CD4-positive, alpha-beta T cell treated with Interleukin-15 for 4 hours (primary cell): ENCODE measurements around the gene KDM8.
"Not testable (repeated sequence)": the region's sequence is repeated elsewhere in the genome, so short reads cannot be mapped to it uniquely, and the experiment has no call there.

Experiments
- DNase-seq: peaks from one replicate; pipeline ENCODE4 v3.0.0-alpha.2; 2020; ENCODE audit warnings: low spot score

KDM8 gene

GRCh38 chr16:27243725-27244362, 40.5 kb downstream of the KDM8 start:
- DNase-seq = no peak

- DNase-seq = no peak
Measured at GRCh38 chr16:27244363-27244755, 41.0 kb downstream of the KDM8 start.

GRCh38 chr16:27245276-27246172, 42.2 kb downstream of the KDM8 start:
- DNase-seq = no peak

- DNase-seq = no peak
Measured at GRCh38 chr16:27246439-27246838, 43.1 kb downstream of the KDM8 start.

- not testable (repeated sequence) for DNase-seq
Measured at GRCh38 chr16:27247076-27247475, 43.8 kb downstream of the KDM8 start.

GRCh38 chr16:27248036-27248435, 44.7 kb downstream of the KDM8 start:
- DNase-seq = no peak

GRCh38 chr16:27248886-27249285, 45.6 kb downstream of the KDM8 start:
- DNase-seq = not testable (repeated sequence)

GRCh38 chr16:27251541-27252205, 48.3 kb downstream of the KDM8 start:
- DNase-seq = no peak

GRCh38 chr16:27252206-27252585, 48.9 kb downstream of the KDM8 start:
- no peak for DNase-seq

GRCh38 chr16:27253526-27253930, 50.2 kb downstream of the KDM8 start:
- DNase-seq = no peak

- DNase-seq = peak; percentile 30
Measured at GRCh38 chr16:27254262-27254811, 51.0 kb downstream of the KDM8 start.

- no peak for DNase-seq
Measured at GRCh38 chr16:27256861-27257260, 53.5 kb downstream of the KDM8 start.

GRCh38 chr16:27257271-27257670, 53.9 kb downstream of the KDM8 start:
- no peak for DNase-seq

GRCh38 chr16:27258241-27258734, 55.0 kb downstream of the KDM8 start:
- no peak for DNase-seq

GRCh38 chr16:27259710-27260109, 56.4 kb downstream of the KDM8 start:
- DNase-seq = no peak

GRCh38 chr16:27262904-27263423, 59.6 kb downstream of the KDM8 start:
- not testable (repeated sequence) for DNase-seq

GRCh38 chr16:27264151-27264550, 60.8 kb downstream of the KDM8 start:
- no peak for DNase-seq

- no peak for DNase-seq
Measured at GRCh38 chr16:27265982-27266381, 62.7 kb downstream of the KDM8 start.

GRCh38 chr16:27267037-27267677, 63.8 kb downstream of the KDM8 start:
- no peak for DNase-seq

GRCh38 chr16:27268376-27269299, 65.3 kb downstream of the KDM8 start, which contains the start of gene NSMCE1:
TSS of gene NSMCE1 (minus strand) at chr16:27268772. CDS start at chr16:27257570, 11,202 bp downstream.
- peak; percentile 96 for DNase-seq
